Activated T-cell treated with anti-CD3 and anti-CD28 coated beads for 4 hours (primary cell): ENCODE results near the gene CACNG7.

ENCODE experiments used
- DNase-seq: peaks from one replicate; pipeline ENCODE4 v3.0.0-alpha.2; 2020

The CACNG7 gene

DNA sequence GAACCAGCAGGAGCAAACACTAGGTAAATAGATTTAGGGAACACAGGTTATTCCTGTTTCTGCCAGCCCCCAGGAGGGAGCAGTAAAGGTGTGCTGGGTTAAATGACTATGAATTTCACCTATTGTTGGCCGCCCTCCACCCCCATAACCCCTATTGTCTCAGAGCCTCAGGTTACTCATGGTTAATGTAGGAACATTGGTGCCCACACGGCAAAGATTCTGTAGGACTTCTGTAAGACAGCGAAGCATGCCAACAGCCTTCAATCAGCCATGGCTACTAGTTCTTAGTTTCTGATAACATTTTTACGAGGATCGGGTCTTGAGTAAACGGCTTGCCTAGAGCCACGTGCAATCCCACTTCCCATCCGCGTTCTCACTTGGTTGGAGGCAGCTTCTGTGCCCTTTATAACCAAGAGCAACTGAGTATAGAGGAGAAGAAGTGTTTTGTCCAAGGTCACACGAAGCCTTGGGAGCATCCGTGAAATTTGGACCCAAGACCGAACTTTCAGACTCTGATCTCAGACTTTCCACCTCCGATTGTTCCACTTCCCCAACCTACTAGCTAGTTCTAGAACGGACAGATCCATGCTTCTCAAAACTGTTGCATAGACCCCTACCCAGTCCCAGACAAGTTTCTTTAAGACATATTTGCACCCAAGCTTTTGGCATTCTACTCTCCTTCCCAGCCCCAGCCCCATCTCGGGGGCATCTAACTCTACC is 48.5 kb downstream of the CACNG7 start:
- DNase-seq: no peak

DNA sequence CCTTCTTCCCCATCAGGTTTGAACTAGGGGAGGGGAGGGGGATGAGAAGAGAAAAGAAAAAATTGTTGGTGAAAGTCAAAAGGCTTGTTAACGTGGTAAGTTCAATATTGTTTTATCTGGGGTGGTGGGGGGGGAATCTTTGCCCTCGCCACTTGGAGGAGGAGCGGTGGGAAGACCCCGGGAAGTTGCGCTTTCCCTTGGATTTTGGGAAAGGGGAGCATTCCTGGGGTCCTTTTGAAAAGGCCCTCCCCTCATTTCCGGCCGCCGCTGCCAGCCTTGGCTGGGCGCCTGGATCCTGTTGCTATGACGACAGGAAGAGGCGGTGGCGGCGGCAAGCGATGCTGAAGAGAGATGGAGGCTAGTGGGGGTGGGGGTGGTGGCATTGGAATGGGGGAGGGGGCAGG is 49.1 kb downstream of the CACNG7 start:
- no peak for DNase-seq

DNA sequence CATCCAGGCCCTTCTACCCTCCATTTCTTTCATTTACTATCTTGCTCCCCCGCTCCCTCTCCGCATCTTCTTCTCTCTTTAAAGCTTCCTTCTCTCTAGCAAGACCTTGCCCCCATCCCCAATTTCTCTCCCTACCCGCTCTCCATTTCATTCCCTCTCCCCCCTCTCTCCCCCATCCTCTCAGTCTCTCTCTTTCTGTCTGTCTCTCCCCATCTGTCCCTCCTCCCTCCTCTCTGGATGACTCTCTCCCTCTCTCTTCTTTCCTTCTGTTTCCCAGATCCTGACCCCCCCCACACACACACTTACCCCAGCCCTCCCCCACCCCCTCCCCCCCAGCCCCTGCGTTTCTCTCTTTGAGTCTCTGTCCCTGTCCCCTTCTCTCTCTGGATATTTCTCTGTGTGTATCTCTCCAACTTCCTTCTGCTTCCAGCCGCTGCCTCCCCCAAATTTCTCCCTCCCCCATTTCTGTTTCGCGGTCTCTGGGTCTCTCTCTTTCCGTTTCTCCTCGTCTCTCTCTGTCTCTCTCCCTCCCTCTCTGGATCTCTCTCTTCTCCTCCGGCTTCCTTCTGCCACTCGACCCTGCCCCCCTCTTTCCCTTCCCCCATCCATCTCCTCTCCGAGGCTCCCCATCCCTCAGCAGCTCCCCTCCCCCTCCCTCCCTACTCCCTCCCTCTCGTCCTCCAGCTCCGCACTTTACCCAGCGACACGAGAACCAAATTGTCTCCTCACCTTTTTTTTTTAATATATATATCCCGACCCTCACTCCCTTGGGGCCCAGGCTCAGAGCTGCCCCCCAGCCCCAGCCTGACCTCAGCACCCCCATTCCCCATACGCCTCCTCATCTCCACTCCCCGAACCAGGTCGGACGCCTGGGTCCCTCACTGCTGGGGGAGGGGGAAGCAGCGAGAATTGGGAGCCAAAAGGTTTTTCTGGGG is 50.0 kb downstream of the CACNG7 start:
- no peak for DNase-seq

DNA sequence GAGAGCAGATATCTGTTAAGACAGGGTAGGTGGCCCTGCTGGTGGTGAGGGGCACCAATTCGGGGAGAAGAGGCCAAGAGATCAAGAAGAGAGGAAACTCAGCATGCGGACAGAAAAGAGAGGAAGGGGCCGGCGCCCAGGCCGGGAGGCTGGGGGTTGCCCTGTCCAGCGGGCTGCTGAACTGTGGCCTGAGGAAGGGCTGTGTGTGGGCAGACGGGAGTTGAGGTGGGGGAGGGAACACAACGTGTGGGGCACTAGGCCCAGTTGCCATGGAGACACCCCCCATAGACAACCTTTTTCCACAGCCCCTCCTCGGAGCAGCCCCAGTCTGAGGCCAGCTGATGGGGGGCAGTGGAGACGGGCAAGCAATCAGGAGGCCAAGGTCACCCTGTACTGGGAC is 51.1 kb downstream of the CACNG7 start:
- no peak for DNase-seq

DNA sequence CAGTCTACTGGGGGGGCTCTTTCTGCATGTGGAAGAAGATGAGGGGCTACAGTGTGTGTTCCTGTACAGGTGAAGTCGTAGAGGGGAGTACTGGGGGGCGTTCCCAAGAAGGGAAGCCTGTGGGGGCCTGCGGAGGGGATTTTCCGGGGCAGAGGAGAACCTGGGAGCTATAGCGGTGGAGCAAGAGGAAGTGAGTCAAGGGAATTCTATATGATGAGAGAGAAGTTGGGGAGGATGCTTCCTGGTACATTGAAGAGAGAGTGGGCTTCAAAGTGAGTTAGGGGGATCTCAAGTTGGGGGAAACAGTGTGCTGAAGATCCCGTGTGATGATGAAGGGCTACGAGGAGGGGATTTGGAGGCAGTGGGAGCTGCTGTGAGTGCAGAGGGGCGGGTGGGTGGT is 51.8 kb downstream of the CACNG7 start:
- no peak for DNase-seq

DNA sequence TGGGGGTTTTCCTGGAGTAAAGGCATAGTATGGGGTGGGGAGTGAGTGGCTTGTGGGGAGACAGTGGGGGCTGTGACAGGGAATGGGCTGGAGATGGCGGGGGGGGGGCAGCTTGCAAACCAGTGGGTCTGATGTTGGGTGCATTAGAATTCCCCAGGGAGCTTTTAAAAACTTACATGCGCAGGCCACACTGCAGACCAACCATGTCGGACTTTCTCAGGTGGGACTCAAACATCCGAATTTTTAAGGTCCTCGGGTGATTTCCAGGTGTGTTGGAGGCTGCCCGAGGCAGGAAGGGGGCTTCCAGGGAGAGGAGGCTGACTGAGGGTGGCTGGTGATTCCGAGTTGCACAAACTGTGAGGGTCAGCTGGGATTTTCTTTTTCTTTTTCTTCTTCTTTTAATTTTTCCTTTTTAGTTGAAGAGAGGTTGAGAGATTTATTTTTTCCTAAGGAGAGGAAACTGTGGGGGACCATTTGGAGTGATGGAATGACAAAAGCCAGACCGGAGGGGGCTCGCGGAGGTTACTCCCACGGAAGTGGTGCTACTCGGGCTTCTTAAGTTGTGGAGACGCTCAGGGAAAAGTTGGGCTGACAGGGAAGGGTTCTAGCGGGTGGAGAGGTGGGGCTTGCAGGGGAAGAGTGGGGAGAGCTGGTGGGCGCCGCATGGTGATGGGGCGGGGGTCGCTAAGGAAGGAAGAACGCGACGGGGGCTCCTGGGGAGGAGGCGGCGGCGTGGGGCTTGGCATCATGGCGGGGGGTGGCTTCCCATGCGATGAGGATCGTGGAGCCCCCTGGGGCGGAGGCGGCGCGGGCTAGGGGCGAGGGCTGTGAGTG is 52.7 kb downstream of the CACNG7 start:
- no peak for DNase-seq

DNA sequence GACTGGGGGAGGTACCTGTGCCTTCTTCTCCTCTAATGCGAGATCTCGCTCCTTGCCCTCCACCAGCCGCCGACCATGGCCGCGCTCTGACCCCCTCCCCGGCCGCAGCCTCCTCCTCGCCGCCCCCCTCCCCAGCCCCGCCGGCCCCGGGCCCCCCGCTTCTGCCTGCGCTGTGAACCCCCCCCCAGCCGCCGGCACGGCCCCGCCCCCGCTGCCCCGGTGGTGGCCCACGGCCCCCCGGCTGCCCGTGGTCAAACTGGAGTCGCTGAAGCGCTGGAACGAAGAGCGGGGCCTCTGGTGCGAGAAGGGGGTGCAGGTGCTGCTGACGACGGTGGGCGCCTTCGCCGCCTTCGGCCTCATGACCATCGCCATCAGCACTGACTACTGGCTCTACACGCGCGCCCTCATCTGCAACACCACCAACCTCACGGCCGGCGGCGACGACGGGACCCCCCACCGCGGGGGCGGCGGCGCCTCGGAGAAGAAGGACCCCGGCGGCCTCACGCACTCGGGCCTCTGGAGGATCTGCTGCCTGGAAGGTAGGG is 53.9 kb downstream of the CACNG7 start, which contains the start of gene CACNG8:
CACNG8 (plus strand) TSS at position 51 of the 545 bp plus-strand sequence.
- no peak for DNase-seq

DNA sequence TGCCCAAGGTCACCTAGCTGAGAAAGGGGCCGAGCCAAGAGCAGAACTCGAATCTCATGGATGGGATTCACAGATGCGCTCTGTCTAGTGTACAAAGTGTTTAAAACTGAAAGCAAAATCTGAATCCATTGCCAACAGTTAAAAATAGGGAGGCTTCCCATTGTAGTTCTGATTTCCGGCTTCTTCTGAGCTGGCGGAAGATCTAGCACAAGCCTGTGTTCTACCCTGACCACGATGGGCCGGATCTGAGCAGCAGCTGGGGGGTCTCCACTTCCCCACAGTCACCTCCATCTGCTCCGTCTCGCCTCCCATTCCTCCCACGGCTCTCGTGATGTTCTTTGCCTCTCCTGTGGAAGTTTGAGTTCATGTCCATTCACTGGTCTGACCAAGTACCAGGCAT is 56.0 kb downstream of the CACNG7 start:
- no peak for DNase-seq

DNA sequence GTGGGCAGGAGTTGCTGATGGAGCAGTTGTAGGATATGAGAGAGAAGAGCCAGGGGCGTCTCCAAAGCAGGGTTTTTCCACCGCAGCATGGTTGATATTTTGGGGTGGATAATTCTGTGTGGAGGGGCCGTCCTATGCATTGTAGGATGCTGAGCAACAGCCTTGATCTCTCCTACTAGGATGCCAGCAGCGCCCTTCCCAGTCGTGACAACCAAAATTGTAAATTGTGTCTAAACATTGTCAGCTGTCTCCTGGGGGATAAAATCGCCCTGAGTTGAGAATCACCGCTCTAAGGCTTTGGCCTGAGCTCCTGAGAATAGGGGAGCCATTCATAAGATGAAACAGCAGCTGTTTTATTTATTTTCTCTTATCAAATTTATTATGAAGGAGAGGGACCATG is 57.9 kb downstream of the CACNG7 start:
- no peak for DNase-seq

DNA sequence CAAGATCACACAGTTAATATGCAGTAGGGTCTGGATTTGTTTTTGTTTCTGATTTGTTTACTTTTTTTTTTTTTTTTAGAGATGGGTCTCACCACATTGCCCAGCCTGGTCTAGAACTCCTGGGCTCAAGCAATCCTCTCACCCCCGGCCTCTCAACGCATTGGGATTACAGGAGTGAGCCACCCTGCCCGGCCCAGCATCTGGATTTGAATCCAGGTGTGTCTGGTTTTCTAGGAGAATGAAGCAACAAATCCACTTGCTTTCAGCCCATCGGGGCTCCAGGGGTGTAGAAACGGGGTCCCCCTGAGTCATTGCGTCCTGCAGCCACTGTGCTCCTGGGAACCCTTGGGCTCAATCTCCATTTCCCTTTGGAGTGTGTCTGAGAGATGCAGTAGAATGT is 60.3 kb downstream of the CACNG7 start:
- DNase-seq: no peak

DNA sequence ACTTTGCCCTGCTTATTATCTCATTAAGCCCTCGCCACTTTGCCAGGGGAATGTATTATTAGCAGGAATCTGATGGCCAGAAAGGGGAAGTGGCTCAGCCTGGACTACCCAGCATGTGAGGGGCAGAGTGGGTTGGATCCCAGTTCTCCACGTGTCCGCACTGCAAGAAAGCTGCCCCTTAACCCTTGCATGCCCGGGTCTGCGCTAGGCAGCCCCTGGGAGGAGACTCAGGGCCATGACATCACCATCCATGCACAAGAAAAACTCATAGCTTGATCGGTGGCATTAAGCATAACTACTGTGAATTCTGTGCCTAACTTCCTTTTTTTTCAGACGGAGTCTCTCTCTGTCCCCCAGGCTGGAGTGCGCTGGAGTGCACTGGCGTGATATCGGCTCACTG is 62.6 kb downstream of the CACNG7 start:
- no peak for DNase-seq

DNA sequence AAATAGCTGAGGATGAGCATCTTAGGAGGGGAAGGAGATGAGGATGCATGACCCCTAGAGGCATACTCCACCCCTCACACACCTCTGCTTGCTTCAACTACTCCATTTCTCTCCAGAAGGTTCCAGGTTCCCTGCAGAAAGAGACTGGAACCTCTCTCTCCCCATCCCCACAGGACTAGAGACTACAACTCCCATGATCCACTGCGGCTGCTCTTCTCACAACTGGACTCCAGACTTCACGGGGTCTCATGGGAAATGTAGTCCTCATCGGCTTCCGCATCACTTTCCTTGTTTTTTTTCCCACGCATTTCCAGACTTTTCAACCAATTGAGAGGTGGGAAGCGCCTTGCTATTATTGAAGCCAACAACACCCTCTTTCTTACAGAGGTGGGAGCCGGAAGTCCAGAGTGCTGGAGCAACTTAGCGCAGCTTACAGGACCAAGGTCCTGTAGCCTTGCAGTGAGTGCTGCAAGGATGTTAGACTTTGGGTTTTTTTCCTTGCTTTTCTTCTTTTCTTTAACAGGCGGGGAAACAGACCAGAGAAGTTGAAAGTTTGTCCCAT is 68.4 kb downstream of the CACNG7 start:
- DNase-seq: peak; percentile 56

DNA sequence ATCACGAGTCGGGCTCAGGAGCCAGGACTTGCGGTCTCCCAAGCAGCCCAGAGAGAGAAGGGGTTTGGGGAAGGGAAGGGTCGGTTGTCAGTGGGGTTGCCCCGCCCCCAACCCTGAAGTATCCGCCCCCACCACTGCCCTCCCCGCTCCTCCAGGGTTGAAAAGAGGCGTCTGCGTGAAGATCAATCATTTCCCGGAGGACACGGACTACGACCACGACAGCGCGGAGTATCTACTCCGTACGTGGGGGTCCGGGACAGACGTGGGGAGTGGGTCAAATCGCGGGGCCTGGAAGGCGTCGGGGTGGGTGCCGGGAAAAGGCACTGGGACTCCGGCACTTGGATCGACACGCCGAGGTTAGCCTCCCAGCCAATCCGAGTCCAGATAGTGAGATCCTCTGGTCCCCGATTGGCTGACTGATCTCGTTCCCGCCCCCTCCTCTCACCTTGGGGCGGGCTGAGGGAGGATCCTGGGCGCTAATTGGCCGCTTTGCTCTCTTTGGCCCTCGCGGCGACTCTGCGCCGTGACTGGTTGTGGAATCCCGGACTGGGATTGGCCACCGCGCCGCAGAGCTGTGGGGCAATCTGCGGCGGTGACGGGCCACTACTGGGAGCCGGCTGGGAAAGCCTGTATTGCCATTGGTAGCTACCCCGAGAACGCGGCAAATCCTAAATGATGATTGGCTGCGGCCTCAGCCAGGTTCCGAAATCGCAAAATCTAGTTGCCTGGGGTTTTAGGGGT is 69.1 kb downstream of the CACNG7 start:
- no peak for DNase-seq

DNA sequence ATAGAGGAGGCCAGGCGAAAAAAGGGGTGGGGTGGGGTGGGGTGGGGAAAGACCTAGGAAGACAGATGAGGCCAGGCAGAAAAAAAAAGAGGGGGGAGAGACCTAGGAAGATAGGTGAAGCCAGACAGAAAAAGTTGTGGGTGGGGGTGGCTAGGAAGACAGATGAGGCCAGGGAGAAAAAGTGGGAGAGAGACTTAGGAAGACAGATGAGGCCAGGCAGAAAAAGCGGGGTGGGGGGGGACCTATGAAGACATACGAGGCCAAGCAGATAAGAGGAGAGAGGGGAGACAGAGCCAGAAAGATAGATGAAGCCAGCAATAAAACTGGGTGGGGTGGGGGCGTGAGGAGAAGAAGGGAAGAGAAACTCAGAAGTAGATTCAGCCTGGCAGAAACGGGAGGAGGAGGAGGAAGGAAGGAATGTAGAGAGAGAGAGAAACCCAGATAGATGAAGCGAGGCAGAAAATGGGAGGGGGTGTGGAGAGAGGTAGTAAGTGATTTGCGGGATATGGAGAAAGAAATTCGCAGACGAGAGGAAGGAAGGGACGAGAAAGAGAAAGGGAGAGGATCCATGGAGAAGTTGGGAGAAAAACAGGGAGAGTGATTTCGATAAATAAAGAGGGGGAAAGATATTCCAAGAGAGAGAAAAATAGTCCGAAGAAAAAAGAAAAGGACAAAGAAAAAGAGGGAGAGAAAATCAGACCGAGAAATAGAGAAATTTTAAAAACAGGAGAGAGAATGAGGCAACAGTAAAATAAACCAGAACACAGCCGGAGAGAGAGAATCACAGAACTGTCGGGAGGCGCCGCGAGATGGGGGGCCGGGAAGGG is 70.1 kb downstream of the CACNG7 start:
- no peak for DNase-seq

DNA sequence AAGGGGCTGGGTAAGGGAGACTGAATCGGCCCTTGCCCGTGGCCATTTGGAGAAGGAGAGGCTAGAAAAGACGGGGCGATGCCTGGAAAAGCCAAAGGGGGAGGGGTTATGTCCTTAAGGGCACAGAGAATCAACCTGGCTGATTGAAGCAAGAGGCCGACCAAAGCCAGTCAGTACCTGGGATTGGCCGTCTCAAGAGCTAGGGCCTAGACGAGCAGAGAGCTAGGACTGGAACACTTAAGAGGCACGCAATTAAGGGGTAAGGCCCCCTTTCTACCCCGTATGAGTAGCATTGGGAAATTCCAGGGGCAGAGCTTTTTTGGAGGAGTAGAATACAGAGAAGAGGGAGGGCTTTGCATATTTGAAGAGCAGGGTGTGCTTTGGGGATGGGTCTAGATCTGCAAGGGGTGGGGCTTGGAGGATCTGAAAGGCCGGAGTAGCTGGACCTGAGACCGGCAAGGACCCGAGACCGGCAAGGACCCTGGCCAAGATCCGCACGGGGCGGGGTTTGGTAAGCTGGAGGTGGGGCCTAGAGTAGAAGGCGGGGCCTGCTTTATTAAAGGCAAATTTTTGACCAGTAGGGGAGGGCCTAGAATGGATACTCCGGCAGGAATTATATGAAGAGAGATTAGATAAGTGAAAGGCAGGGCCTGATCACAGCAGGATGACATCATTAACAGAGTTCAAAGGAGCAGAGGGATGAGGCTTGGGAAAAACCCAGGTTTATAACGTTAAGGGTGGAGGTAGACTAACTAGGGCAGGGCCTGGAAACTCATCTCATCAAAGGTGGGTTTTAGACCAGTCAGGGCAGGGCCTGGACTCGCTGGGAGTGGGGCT is 71.7 kb downstream of the CACNG7 start:
- no peak for DNase-seq

DNA sequence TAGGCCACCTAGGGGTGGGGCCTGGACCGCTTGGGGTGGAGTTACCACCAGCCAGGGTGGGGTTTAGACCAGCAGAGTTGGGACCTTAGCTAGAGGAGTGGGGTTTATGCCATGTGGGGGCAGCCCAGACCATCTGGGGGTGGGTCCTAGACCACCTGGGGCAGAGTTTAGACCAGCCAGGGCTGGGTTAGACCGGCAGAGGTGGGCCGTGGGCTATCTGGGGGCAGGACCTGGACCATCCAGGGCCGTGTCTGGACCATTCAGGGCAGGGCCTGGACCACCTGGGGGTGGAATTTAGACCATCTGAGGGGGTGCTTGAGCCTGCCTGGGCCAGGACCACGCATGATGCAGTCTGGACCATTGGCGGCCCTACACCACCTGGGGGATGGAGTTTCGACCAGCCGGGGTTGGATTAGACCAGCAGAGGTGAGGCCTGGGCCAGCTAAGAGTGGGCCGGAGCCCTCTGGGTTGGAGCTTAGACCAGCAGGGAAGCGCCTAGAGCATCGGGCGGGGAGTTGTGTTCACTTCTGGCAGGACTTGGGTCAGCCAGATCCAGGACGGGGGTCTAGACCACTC is 72.4 kb downstream of the CACNG7 start:
- DNase-seq: no peak

DNA sequence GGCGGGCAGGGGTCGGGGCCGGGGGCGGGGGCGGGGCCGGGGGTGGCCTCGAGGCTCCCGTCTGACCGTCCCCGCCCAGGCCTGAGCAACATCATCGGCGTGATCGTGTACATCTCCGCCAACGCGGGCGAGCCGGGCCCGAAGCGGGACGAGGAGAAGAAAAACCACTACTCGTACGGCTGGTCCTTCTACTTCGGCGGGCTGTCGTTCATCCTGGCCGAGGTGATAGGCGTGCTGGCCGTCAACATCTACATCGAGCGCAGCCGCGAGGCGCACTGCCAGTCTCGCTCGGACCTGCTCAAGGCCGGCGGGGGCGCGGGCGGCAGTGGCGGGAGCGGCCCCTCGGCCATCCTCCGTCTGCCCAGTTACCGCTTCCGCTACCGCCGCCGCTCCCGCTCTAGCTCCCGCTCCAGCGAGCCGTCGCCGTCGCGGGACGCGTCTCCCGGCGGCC is 72.9 kb downstream of the CACNG7 start:
- DNase-seq: no peak

DNA sequence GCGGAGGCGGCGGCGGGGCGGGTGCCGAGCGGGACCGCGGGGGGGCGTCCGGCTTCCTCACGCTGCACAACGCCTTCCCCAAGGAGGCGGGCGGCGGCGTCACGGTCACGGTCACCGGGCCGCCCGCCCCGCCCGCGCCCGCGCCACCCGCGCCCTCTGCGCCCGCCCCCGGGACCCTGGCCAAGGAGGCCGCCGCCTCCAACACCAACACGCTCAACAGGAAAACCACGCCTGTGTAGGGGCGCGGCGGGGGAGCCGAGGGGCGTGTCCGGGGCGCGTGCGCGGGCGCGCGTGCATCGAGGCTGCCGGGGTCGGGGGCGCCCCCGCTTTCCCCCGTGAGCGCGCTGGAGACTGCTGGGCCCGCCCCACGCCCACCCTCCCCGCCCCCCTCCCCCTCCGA is 73.5 kb downstream of the CACNG7 start:
- no peak for DNase-seq
